GM10248 (cell line): ENCODE results near the gene FAM20C.

Experiments used
- CTCF ChIA-PET: fragments of 300-600 bp; sonication (Branson Sonifier 250); formaldehyde crosslinking; extraction: SDS; loops from one replicate; lab custom pipeline; 2021; ENCODE audit warnings: antibody characterized with exemption; lab: Yijun Ruan, JAX
- POLR2A ChIA-PET: fragments of 350-650 bp; sonication (Branson Sonifier 250); formaldehyde crosslinking; extraction: SDS; loops from one replicate; lab custom pipeline; 2020; ENCODE audit warnings: antibody characterized with exemption; lab: Yijun Ruan, JAX
- DNase-seq: peaks from one replicate; pipeline ENCODE4 v3.0.0; 2012; ENCODE audit errors: extremely low spot score
- TF ChIP-seq, protein P1 (sequence below): IDR thresholded peaks from 2 replicates; pipeline ENCODE4 v1.5.1; 2012; ENCODE audit warnings: mild to moderate bottlenecking, low read depth; ENCODE audit errors: extremely low read depth, missing control alignments, control extremely low read depth

Gene FAM20C

GRCh38 chr7:244974-245373, 52.6 kb downstream of the FAM20C start:
- ChIA-PET POLR2A (no interaction called here), CTCF (interaction anchor here (2.2 kb wide), 1 partner anchor 18 kb away, joined by 7 read pairs; no protein-coding TSS in a partner anchor)
- no peak for DNase-seq
- TF ChIP-seq, protein P1, sequence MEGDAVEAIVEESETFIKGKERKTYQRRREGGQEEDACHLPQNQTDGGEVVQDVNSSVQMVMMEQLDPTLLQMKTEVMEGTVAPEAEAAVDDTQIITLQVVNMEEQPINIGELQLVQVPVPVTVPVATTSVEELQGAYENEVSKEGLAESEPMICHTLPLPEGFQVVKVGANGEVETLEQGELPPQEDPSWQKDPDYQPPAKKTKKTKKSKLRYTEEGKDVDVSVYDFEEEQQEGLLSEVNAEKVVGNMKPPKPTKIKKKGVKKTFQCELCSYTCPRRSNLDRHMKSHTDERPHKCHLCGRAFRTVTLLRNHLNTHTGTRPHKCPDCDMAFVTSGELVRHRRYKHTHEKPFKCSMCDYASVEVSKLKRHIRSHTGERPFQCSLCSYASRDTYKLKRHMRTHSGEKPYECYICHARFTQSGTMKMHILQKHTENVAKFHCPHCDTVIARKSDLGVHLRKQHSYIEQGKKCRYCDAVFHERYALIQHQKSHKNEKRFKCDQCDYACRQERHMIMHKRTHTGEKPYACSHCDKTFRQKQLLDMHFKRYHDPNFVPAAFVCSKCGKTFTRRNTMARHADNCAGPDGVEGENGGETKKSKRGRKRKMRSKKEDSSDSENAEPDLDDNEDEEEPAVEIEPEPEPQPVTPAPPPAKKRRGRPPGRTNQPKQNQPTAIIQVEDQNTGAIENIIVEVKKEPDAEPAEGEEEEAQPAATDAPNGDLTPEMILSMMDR: no peak

GRCh38 chr7:245574-246295, 53.4 kb downstream of the FAM20C start:
- POLR2A ChIA-PET: no interaction called here
- DNase-seq: no peak
- TF ChIP-seq, protein P1: no peak
- CTCF ChIA-PET: no interaction called here

DNA sequence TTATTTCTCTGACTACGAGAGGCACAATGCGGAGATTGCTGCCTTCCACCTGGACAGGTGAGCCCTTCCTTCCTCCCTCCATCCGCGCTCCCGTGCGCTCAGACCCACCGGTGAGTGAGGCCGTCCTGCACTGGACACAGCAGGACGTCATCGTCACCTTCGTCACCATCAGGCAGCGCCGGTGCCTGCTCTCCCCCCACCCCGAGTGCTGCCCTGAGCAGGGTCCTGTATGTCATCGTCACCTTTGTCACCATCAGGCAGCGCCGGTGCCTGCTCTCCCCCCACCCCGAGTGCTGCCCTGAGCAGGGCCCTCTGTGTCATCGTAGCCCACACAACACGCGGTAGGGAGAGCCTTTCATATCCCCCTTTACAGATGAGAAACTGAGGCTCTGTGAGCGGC, 54.1 kb downstream of the FAM20C start:
- ChIA-PET CTCF (no interaction called here), POLR2A (no interaction called here)
- DNase-seq: no peak
- TF ChIP-seq, protein P1: no peak

- POLR2A ChIA-PET: no interaction called here
These were observed 54.8 kb downstream of the FAM20C start for GRCh38 chr7:247181-247580.

DNA sequence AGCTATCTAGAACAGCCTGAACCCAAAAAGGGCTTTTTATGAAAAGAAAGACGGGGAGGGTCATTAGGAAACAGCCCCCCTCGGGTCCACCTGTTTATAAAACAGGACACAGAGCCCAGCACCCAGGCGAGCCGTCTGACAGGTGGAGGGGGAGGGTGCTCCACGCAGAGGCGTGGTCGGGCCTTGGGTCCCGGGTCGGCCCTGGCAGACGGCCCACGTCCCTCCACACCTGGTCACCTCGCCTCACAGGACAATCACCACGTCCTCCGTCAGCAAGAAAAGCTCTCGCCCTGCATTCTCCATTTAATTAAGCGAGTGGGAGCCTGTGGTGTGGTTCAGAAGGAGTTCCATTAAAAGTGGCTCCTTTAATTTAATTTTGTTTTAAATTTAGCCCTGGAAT, 55.3 kb downstream of the FAM20C start:
- ChIA-PET CTCF (no interaction called here), POLR2A (no interaction called here)
- DNase-seq: no peak
- TF ChIP-seq, protein P1: no peak

More at GRCh38 chr7:247181-247580, 54.8 kb downstream of the FAM20C start:
- CTCF ChIA-PET: no interaction called here
- TF ChIP-seq, protein P1: no peak
- no peak for DNase-seq

- ChIA-PET POLR2A (no interaction called here), CTCF (interaction anchor here (1.6 kb wide), 1 partner anchor 15 kb away, joined by 5 read pairs; no protein-coding TSS in a partner anchor)
- TF ChIP-seq, protein P1: no peak
- DNase-seq: no peak
These were observed 56.5 kb downstream of the FAM20C start for GRCh38 chr7:248732-249435.
